ENCODE results near the gene CELSR2. TPM values are rescaled to one million over a fixed set of nuclear protein-coding genes. Genes with fewer than 3 reads are reported as not detected.
A peak's percentile ranks its signal among the peaks of the same experiment; 100 is the strongest.

CELSR2 gene
- total and polyA plus RNA-seq, 7 donors: 0.69 to 12.5 (median 6.9) TPM

GRCh38 chr1:109270623-109271317 is 21.4 kb downstream of the CELSR2 start:
- 89 to 96% (median 90%) methylated on average over 19 to 20 of the region's 20 CpGs for WGBS, 3 donors
- no peaks in the 10 kb centered on the region for H3K9me3 ChIP-seq
- intact Hi-C loops (cut with DNase I): no loop called here
- no peak overlapping the region for H3K4me3 ChIP-seq
- peak in 1 of 2 donors; percentile 42 for DNase-seq
- ATAC-seq: no peak
- H3K36me3 ChIP-seq (ENCODE audit: insufficient read depth in 1 of 2, low read depth in 1 of 2): peaks cover 0 to 22% of the 10 kb centered on the region in 2 donors
- TF ChIP-seq, protein P1, sequence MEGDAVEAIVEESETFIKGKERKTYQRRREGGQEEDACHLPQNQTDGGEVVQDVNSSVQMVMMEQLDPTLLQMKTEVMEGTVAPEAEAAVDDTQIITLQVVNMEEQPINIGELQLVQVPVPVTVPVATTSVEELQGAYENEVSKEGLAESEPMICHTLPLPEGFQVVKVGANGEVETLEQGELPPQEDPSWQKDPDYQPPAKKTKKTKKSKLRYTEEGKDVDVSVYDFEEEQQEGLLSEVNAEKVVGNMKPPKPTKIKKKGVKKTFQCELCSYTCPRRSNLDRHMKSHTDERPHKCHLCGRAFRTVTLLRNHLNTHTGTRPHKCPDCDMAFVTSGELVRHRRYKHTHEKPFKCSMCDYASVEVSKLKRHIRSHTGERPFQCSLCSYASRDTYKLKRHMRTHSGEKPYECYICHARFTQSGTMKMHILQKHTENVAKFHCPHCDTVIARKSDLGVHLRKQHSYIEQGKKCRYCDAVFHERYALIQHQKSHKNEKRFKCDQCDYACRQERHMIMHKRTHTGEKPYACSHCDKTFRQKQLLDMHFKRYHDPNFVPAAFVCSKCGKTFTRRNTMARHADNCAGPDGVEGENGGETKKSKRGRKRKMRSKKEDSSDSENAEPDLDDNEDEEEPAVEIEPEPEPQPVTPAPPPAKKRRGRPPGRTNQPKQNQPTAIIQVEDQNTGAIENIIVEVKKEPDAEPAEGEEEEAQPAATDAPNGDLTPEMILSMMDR (IDR thresholded peaks at IDR 0.05): no peak
- no peaks in the 10 kb centered on the region for H3K4me1 ChIP-seq
- no peaks in the 10 kb centered on the region for H3K27me3 ChIP-seq (ENCODE audit: insufficient read depth in 3 of 3, low read length in 2 of 3)
- H3K27ac ChIP-seq: no peak overlapping the region

GRCh38 chr1:109271458-109271857 is 22.1 kb downstream of the CELSR2 start:
- ATAC-seq (no peak), DNase-seq (peak in 1 of 2 donors; percentile 39)
- WGBS, 3 donors: 80 to 89% (median 86%) methylated on average over 6 of the region's 6 CpGs
- intact Hi-C loops (cut with DNase I): no loop called here
- peaks cover 0 to 22% of the 10 kb centered on the region in 2 donors for H3K36me3 ChIP-seq (ENCODE audit: insufficient read depth in 1 of 2, low read depth in 1 of 2)
- no peaks in the 10 kb centered on the region for H3K4me1 ChIP-seq
- TF ChIP-seq, protein P1 (IDR thresholded peaks at IDR 0.05): no peak
- no peaks in the 10 kb centered on the region for H3K9me3 ChIP-seq
- H3K27ac ChIP-seq: no peak overlapping the region
- no peak overlapping the region for H3K4me3 ChIP-seq
- H3K27me3 ChIP-seq (ENCODE audit: insufficient read depth in 3 of 3, low read length in 2 of 3): no peaks in the 10 kb centered on the region

DNA sequence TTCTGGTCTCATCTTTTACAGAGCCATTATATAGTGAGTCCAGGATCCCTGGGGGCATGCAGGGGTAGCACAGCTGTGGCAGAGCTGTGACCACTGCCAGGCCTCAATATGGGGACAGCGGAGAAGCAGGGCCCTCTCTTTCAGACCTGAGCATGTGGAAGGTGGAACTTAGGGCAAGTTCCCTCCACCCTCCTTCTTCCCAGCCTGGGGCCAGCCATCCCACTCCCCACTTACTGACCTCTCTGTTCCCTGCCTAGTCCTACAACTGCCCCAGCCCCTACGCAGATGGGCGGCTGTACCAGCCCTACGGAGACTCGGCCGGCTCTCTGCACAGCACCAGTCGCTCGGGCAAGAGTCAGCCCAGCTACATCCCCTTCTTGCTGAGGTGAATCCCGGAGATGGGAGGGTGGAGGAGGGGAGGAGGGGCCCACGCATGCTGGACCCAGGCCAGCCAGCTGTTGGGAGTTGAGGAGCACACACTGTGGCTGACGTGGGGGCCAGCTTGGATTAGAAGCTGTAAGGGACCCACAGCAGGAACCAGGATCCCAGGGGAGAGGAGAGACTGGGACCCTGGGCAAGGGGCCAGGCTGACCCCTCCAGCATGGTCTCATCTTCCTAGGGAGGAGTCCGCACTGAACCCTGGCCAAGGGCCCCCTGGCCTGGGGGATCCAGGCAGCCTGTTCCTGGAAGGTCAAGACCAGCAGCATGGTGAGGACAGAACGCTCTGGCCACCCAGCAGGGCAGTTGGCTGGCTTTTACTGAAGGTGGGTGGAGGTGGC is 22.9 kb downstream of the CELSR2 start:
- ATAC-seq (no peak), DNase-seq (peak in 1 of 2 donors; percentile 58)
- Histone ChIP-seq H3K4me3 (no peak overlapping the region), H3K36me3 (ENCODE audit: insufficient read depth in 1 of 2, low read depth in 1 of 2) (peaks cover 0 to 22% of the 10 kb centered on the region in 2 donors), H3K27me3 (ENCODE audit: insufficient read depth in 3 of 3, low read length in 2 of 3) (no peaks in the 10 kb centered on the region), H3K4me1 (no peaks in the 10 kb centered on the region), H3K27ac (no peak overlapping the region), H3K9me3 (no peaks in the 10 kb centered on the region)
- WGBS, 3 donors: 67 to 78% (median 67%) methylated on average over 13 of the region's 13 CpGs
- intact Hi-C loops (cut with DNase I): no loop called here
- TF ChIP-seq, protein P1 (IDR thresholded peaks at IDR 0.05): no peak

DNA sequence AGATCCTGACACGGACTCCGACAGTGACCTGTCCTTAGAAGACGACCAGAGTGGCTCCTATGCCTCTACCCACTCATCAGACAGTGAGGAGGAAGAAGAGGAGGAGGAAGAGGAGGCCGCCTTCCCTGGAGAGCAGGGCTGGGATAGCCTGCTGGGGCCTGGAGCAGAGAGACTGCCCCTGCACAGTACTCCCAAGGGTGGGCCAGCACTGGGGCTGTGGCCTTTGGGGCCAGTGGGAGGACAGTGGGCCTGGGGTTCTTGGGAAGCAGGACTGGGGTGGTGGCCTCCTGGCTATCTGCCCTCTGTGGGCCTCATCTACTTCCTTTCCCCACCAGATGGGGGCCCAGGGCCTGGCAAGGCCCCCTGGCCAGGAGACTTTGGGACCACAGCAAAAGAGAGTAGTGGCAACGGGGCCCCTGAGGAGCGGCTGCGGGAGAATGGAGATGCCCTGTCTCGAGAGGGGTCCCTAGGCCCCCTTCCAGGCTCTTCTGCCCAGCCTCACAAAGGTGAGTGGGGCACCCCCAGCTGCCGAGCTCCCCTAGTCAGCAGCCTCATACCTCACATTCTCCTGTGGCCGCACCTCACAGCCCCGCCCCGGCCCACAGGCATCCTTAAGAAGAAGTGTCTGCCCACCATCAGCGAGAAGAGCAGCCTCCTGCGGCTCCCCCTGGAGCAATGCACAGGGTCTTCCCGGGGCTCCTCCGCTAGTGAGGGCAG is 23.6 kb downstream of the CELSR2 start:
- intact Hi-C loops (cut with DNase I): no loop called here
- Histone ChIP-seq H3K4me3 (no peak overlapping the region), H3K36me3 (ENCODE audit: insufficient read depth in 1 of 2, low read depth in 1 of 2) (peaks cover 0 to 22% of the 10 kb centered on the region in 2 donors), H3K9me3 (no peaks in the 10 kb centered on the region), H3K27ac (no peak overlapping the region), H3K4me1 (no peaks in the 10 kb centered on the region), H3K27me3 (ENCODE audit: insufficient read depth in 3 of 3, low read length in 2 of 3) (no peaks in the 10 kb centered on the region)
- TF ChIP-seq, protein P1 (IDR thresholded peaks at IDR 0.05): no peak
- ATAC-seq (no peak), DNase-seq (peak in 1 of 2 donors; percentile 42)
- WGBS, 3 donors: 82 to 90% (median 84%) methylated on average over 16 of the region's 16 CpGs
